COR-L47 (cell line): ENCODE measurements around the gene LRRC2.

Source experiments
- DNase-seq: peaks from one replicate; lab custom pipeline; 2025; lab: John Stamatoyannopoulos, UW

LRRC2 gene

DNA sequence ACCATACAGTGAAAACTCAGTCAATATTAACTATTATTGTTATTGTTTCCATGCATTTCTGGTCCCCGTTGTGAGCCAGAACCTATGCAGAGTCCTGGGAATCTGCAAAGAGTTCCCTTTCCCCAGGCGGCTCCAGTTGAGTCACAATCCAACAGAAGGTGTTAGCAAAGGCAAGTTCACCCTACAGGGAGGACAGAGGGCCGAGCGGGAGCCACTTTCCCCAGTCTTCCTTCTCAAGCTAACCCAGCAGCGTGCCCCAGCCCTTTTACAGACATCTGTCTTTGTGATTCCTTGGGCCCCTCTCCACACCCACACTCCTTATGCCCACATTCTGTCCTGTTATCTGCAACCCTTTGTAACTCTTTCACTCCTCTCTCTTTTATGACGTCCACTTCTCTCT, 88.3 kb downstream of the LRRC2 start:
- no peak for DNase-seq

- no peak for DNase-seq
Observed at GRCh38 chr3:46477145-46477544, 89.0 kb downstream of the LRRC2 start.

- no peak for DNase-seq
Observed at GRCh38 chr3:46472736-46473135, 93.4 kb downstream of the LRRC2 start.

GRCh38 chr3:46471371-46471914, 94.7 kb downstream of the LRRC2 start:
- DNase-seq = no peak

DNA sequence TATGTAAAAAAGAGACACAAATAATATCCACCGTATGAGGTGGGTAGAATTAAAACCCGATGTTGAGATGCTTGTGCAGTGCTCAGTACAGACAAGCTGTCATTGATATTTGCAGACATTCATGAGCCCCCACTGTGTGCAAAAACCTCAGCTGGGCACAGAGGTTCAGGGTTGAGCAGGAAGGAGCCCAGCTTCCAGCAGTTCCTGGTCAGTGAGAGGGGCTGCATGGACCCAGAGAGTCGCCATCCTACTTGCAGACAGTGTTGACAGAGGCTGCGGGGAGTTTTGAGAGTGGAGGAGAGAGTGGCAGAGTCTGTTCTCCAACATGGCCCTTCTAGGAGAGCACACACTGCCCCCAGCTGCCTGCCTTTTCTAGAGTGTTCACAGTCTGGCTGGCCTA, 95.3 kb downstream of the LRRC2 start:
- DNase-seq = no peak

- DNase-seq = no peak
Observed at GRCh38 chr3:46469680-46470357, 96.3 kb downstream of the LRRC2 start.

- DNase-seq = no peak
Observed at GRCh38 chr3:46468753-46469600, 97.1 kb downstream of the LRRC2 start.

GRCh38 chr3:46467562-46467961, 98.5 kb downstream of the LRRC2 start:
- DNase-seq = no peak

GRCh38 chr3:46466871-46467403, 99.2 kb downstream of the LRRC2 start:
- no peak for DNase-seq

- DNase-seq = no peak
Observed at GRCh38 chr3:46466273-46466672, 99.8 kb downstream of the LRRC2 start.
